NCI-H1436 treated with DMSO at 0.1 percent for 48 hours (cell line): Measurements from ENCODE around the gene MCAT.

Source experiments
- DNase-seq: peaks from one replicate; lab custom pipeline; 2025; lab: John Stamatoyannopoulos, UW

Gene MCAT

DNA sequence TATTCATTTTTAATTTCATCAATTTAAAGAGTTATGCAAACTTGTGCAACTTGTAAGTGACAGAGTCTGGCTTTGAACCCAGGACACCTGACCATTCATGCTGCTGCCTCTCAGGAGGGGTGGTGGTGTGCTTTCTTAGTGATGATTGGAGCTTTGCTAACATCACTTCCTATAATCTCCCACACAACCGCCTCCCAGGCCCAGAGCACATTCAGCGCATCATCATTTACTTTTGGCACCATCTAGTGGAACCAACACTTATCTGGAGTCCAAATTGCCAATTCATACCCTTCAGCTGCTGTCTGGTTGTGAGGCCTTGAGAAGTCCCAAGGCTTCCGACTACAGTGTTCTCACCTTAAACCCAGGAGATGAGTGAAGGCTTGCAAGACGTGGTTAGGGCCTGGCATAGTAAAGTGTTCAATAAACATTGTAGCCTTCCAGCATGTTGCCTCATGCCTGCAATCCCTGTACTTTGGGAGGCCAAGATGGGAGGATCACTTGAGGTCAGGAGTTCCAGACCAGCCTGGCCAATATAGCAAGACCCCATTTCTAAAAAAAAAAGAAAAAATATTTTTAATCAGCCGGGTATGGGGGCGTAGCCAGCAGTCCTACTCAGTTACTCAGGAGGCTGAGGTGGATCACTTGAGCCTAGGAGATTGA, 52.9 kb downstream of the MCAT start:
- peak; percentile 36 for DNase-seq

DNA sequence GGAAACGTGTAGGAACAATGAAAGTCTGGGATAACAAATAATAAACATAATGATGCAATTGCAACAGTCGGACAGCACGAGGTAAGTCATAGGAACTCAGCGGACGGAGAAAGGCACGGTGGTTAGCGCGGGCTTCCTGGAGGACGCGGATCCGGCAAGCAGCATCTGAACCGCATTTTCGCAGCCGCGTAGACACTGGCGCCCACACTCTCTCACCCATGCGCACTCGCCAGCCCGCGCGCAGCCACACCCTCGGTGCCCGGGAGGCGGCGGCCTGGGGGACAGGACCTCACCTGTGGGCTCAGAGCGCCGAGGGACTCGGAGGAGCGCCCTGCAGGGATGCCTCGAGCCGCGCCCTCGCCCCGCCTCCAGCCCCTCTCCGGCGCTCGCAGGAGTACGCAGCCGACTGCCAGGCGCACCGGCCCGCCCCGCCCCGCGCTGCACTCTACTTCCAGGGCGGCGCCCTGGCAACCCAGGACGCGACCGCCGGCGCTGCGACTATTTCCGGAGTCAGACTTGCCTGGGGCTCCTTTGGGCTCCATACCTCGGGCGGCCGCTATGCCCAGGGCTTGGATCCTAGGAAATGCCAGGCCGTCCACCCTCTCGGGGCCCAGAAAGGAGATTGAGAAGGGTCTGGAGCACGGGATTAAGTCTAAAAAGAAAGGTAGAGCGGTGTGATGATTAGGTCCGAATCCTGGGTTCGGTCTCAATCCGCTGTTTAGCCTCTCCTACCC, 54.0 kb downstream of the MCAT start, which contains the start of gene TTLL1:
TTLL1 (minus strand) TSS at position 408 of the 734 bp plus-strand sequence. CDS start 13,805 bp downstream, outside the sequence.
- DNase-seq, result peak; percentile 49

DNA sequence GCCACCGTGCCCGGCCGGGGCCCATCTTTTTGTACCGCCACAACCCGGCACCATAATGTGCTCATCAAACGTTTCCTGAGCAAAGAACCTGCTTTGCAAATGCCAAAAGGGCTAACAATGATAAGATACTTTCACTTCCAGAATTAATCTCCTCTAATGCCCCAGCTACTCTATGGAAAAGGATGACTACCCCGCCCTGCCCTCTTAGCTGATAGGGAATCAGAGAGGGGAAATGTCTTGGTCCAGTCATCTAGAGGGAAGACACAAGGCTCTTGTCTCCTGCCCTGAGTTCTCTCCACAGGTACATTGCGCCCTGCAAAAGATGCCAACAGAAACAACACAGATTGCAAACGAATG, 54.6 kb downstream of the MCAT start:
- DNase-seq, result no peak

DNA sequence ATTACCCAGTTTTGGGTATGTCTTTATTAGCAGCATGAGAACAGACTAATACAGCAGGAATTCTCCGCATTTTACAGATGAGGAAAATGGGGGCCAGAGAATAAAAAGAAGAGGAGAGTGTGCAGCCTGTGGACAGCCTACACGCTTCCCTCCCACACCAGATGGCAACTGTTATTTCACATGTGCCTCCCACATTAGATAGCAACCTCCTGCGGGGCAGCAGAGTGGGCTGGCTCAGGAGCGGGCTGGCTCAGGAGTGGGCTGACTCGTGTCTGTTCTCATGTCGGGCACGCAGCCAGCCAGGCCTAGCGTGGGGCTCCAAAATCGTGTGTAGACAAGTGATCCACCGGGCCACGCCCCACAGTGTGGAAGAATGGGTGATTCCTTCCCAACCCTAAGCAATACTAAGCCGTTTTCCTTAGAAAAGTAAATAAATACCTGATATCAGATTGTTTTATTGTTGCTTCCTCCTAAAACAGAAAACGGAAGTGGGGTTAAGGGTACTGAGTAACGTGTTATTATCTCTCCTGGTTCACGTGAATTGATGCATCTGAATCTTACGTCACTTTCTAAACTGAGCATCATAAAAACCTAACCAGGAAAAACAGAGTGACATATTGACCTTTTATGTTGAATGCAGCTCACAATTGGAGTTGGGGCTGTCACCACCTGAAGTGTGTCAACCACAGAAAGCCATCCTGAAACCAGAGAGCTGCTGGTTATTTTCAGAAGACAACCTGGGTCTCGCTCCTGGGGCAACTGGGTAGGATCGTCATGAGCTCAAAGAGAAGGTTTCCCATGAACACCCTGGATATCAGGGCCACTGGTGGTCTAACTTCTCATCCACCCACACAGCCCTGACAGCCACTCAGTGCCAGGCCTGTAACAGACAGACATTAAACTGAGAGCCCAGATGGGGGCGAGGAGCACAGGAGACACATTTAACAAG, 57.3 kb downstream of the MCAT start:
- no peak for DNase-seq
